ENCODE results near the gene PRKCE. TPM values are rescaled to one million over a fixed set of nuclear protein-coding genes. Genes with fewer than 3 reads are reported as not detected.

Gene PRKCE
- total RNA-seq, 1 experiment from 2014 or later: 14.8 TPM

GRCh38 chr2:45776160-45776955 lies 124.9 kb downstream of the PRKCE start (continued):
- TF ChIP-seq REST (IDR thresholded peaks at IDR 0.05; ENCODE audit: low read depth): no peak
- TF ChIP-seq CEBPB (IDR thresholded peaks at IDR 0.05; ENCODE audit: low read depth): no peak

- H3K79me2 ChIP-seq (ENCODE audit: insufficient read depth, low read length): no peaks in the 10 kb centered on the region
- peaks cover 0 to 17% of the 10 kb centered on the region in 2 experiments; a peak in 3 of 4 replicates for H3K4me1 ChIP-seq (ENCODE audit: control insufficient read depth in 1 of 2, insufficient read depth in 2 of 2, low read length in 2 of 2)
- TF ChIP-seq POLR2AphosphoS5 (IDR thresholded peaks at IDR 0.05; ENCODE audit: low read depth, low read length): no peak
- TF ChIP-seq RAD21 (IDR thresholded peaks at IDR 0.05; ENCODE audit: low read depth): peak; percentile 17; the same call in 1 of the 2 replicates
- TF ChIP-seq SP1 (IDR thresholded peaks at IDR 0.05; ENCODE audit: low read depth): no peak
- TF ChIP-seq CTCF (IDR thresholded peaks at IDR 0.05 in 2 of 3, conservative IDR thresholded peaks at IDR 0.05 in 1 of 3; ENCODE audit: borderline replicate concordance in 1 of 3, insufficient read depth in 1 of 3, low read depth in 2 of 3, low read length in 2 of 3): peak in 1 of 3 experiments; percentile 17; a peak in 1 of 6 replicates
- TF ChIP-seq SIN3A (IDR thresholded peaks at IDR 0.05; ENCODE audit: low read depth): no peak
- TF ChIP-seq EGR1 (IDR thresholded peaks at IDR 0.05; ENCODE audit: low read depth): no peak
- TF ChIP-seq POLR2A (IDR thresholded peaks at IDR 0.05; ENCODE audit: borderline replicate concordance, extremely low read depth, insufficient read depth, insufficient read length): no peak
- TF ChIP-seq FOSL1 (IDR thresholded peaks at IDR 0.05; ENCODE audit: low read depth): no peak
- TF ChIP-seq CEBPB (IDR thresholded peaks at IDR 0.05; ENCODE audit: low read depth): no peak
- TF ChIP-seq ZBTB33 (IDR thresholded peaks at IDR 0.05; ENCODE audit: extremely low read depth, insufficient replicate concordance, low read length): no peak
- no peak overlapping the region for H3K4me3 ChIP-seq (replicated peaks in 1 of 2; ENCODE audit: low read depth in 1 of 2, low read length in 2 of 2)
- BruUV-seq (replicated peaks): no TSS peak
- H3K9ac ChIP-seq (ENCODE audit: low read length): no peak overlapping the region
- no peaks in the 10 kb centered on the region for H4K20me1 ChIP-seq (ENCODE audit: insufficient read depth)
- CTCF ChIA-PET: interaction anchor here (0.6 to 3.5 kb wide), 31 partner anchors 9 to 797 kb away, joined by 3 to 28 read pairs (median 4); no protein-coding TSS in a partner anchor
- H2AFZ ChIP-seq (ENCODE audit: low read depth, low read length, poor library complexity, severe bottlenecking): no peak overlapping the region
- no peak overlapping the region for H3K27ac ChIP-seq (ENCODE audit: low read depth, low read length)
- POLR2A ChIA-PET: no interaction called here
- H3K9me2 ChIP-seq (ENCODE audit: insufficient read depth): no peaks in the 10 kb centered on the region
- no peaks in the 10 kb centered on the region for H3K36me3 ChIP-seq (ENCODE audit: control insufficient read depth in 1 of 2, insufficient read depth in 2 of 2, low read length in 2 of 2)
- no peak overlapping the region; the same call in 1 of the 2 replicates for H3K4me2 ChIP-seq (ENCODE audit: low read length)
- H3K9me3 ChIP-seq (ENCODE audit: control insufficient read depth in 1 of 2, insufficient read depth in 1 of 2, low read depth in 1 of 2, low read length in 2 of 2): no peaks in the 10 kb centered on the region
- RAD21 ChIA-PET (ENCODE audit: low non-redundant PET in 1 of 2, low total read pairs in 2 of 2, uncharacterized antibody in 2 of 2, unreplicated experiment in 2 of 2): interaction anchor here (0.8 to 1.9 kb wide), 3 partner anchors 132 to 134 kb away, joined by 3 to 6 read pairs (median 3); no protein-coding TSS in a partner anchor
- intact Hi-C loops (cut with micrococcal nuclease): loop anchor here (1.0 kb wide), 2 partner anchors 134 to 158 kb away; no protein-coding TSS in a partner anchor
- no peaks in the 10 kb centered on the region for H3K27me3 ChIP-seq (ENCODE audit: insufficient read depth, low read length)
- peak; percentile 66 for ATAC-seq
- DNase-seq (ENCODE audit: low read depth, low spot score): no peak
Observed at GRCh38 chr2:45777996-45778719, 126.7 kb downstream of the PRKCE start.
